NCI-H345 (cell line): ENCODE results near the gene COL25A1.

Source experiments
- DNase-seq: peaks from one replicate; lab custom pipeline; 2025; lab: John Stamatoyannopoulos, UW

Gene COL25A1

GRCh38 chr4:109302361-109303139, at the start of gene COL25A1:
Gene COL25A1 (minus strand): TSS chr4:109302658.
- no peak for DNase-seq

GRCh38 chr4:109350121-109350520, 47.7 kb upstream of the COL25A1 start:
- no peak for DNase-seq

DNA sequence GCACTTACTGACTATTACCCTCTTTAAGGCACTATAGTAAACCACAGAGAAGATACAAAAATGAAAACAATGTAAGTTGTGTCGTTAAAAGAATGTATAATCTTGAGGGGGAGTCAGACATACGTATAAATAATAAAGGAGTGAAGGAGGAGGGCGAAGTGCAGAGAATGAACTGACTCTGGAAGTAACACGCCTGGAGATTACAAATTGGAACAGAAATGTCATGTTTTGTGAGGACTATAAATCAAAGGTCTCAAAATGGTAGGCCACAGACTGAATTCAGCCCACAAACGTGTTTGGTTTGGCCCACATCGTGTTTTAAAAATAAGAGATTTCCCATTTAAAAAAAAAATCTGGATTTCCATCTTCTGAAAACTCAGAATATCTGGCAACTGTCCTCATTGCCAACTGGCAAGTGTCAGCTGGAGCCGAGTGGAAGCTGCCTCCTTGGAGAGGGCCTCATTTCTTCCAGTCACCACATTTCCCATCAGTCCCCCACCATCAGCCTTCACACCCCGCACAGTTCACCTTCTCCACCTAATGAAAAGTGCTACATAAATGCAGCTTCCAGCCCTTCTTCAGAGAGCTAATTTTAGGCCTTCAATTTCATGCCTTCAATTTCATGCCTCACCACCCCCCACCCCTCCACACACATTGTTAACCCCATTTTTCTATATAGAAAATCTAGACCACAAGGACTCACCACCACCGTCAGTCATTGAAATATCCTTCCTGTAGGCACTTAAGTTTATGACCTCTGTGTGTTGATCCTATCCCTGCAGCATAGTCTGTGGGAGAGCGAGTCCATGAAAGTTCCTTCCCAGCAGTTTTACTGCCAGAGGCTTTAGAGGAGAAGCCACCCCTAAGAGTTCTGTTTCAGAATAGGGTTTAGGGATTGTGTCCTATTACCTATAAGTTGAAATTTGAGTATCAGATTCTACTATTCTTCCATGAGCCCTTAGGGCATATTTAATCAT, 32.0 kb upstream of the COL25A1 start:
- DNase-seq = no peak

GRCh38 chr4:109332926-109333464, 30.5 kb upstream of the COL25A1 start:
- DNase-seq = no peak

DNA sequence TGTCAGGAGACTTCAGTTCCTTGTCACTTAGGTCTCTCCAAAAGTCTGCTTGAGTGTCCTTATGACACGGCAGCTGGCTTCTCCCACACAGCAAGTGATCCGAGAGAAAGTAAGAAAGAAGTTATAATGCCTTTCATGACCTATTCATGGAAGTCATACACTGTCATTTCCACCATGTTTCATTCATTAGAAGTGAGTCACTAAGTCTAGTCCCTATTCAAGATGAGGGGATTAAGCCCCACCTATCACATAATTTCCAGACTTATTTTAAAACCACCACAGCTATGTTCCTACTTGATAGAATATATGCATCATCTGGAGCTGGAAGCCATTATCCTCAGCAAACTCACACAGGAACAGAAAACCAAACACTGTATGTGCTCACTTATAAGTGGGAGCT, 25.2 kb upstream of the COL25A1 start:
- DNase-seq = no peak

- no peak for DNase-seq
Observed at GRCh38 chr4:109325698-109326097, 23.2 kb upstream of the COL25A1 start.

DNA sequence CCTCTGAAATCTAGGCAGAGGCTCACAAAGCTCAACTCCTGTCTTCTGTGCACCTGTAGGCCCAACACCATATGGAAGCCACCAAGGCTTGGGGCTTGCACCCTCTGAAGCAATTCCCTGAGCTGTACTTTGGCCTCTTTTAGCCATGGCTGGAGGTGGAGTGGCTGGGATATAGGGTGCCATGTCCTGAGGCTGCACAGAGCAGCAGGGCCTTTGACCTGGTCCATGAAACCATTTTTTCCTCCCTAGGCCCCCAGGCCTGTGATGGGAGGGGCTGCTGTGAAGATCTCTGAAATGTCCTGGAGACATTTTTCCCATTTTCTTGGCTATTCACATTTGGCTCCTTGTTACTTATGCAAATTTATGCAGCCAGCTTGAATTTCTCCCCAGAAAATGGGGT, 20.9 kb upstream of the COL25A1 start:
- no peak for DNase-seq

- no peak for DNase-seq
Observed at GRCh38 chr4:109321232-109321631, 18.8 kb upstream of the COL25A1 start.

DNA sequence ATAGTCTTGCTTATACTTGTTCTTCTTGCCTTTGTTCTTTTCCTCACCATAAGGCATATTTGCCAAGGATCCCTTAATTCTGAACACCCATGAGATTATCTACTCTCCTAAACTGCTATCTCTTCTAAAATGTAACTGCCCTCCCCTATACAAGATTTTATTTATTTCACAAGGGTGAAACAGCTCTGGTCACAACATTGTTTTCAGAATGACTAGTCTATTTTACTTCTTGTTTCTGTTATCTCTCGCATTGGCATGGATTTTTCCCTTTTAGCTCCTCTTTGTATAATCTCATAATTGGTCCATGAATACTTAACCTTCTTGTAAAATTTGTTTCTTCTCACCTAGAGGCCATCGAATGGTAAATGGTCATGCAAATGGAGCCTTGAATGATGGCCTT, 17.2 kb upstream of the COL25A1 start:
- DNase-seq = no peak

GRCh38 chr4:109319156-109319555, 16.7 kb upstream of the COL25A1 start:
- DNase-seq = no peak

GRCh38 chr4:109315818-109316217, 13.4 kb upstream of the COL25A1 start:
- no peak for DNase-seq

DNA sequence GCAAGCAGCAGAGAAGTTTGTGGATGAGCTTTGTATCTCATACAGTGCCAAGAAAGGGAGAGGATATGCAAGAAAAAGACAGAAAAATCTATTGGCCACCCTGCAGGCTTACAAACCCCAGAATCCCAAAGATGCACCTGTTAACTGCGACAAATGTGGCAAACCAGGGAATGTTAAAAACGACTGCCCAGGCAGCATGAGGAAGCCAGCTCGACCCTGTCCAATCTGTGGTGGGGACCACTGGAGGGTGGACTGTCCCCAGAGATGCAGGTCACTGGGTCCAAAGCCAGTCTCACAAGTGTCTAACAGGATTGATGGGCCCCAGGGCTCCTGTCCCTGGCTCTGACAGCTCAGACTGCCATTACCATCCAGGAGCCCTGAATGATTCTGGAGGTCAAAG, 12.9 kb upstream of the COL25A1 start:
- DNase-seq = no peak

- no peak for DNase-seq
Observed at GRCh38 chr4:109313168-109314133, 11.0 kb upstream of the COL25A1 start.

- no peak for DNase-seq
Observed at GRCh38 chr4:109303140-109303496, 660 bp upstream of the COL25A1 start.

DNA sequence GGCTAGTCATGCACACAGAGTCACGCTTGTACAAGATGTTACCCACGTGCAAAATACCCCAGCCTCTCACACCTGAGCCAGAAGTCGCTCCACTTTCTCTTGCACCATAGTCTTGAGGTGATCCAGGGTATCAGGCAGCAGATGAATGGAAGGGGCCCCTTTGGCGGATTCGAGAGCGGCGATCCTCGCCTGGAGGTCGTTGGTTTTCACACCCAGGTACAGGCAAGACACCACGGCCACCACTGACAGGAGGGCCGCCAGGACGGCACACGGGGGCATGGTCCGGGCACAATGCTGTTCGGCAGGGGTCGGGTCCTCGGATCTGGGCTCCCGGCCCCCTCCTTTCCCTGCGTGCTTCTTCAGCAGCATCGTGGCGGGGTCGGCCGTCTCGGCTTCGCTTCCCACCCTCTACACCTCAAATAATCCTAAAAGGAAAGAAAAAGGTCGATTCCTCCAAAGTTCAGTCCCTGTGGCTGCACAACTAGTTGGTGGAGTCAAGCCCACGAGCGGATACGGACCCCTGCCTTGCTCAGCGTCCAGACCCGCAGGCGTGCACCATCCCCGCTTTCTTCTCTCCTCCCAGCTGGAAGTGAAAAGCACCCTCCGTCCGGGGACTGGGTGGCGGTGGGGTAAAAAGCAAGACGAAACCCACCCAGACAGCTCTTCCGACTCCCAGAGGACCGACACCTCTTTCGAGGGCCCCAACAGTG, 652 bp downstream of the COL25A1 start:
- no peak for DNase-seq

GRCh38 chr4:109298279-109299010, 4.0 kb downstream of the COL25A1 start:
- DNase-seq = no peak

GRCh38 chr4:109296527-109296926, 5.9 kb downstream of the COL25A1 start:
- DNase-seq = no peak

- DNase-seq = no peak
Observed at GRCh38 chr4:109295081-109295480, 7.4 kb downstream of the COL25A1 start.

DNA sequence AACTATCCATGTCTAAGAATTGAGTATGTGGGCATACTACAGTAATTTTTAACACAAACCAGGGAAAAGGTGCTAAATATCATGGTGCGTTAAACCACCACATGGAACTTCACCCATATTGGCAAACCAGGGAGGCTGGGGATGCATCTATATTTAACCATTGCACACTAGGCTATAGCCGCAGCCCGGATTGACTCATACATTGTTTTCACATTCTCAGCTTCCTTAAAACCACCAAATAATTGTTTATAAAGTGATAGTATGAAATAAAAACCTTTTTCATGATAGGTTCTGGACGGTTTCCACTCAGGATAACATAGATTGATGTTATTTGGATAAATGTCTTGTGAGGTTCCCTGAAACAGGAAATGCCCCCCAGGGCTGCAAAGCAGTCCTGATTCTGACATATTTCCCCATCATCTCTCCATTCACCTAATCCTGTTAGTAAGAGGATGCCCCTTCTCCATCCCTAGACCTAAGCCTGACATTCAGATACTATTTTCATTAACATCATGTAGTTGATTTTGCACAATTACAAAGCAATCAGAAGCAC, 7.9 kb downstream of the COL25A1 start:
- no peak for DNase-seq

DNA sequence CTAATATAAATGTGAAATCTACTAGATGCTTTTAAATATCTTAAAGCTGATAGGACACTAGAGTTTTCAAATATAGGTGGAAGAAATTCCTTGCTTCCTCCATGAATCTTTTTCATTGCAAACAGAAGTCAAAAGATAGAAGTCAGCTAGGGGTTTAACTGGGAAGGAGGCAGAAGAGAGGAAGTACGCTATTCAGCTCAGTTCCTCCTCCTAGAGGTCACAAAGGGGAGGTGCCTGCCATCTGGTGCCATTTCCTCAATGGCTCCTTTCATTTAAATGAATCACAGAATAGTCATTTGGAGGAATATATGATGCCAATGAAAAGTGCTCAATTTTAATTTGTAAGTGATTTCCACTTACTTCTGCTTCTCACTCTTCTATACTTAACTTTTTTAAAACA, 8.5 kb downstream of the COL25A1 start:
- DNase-seq = no peak
